K562 (cell line): ENCODE measurements around the gene ACAD8. TPM values are rescaled to one million over a fixed set of nuclear protein-coding genes. Genes with fewer than 3 reads are reported as not detected.

ENCODE experiments used
- ATAC-seq: fragments of 200-7000 bp; cut with Tn5 transposase; 3 replicates; pipeline ENCODE4 v1.9.1; 2020; ENCODE audit warnings: moderate library complexity
- BruUV-seq: library from RNA; stranded (reverse); fragments of 400-500 nt; replicated peaks from 2 replicates; lab custom pipeline; 2021; lab: Mats Ljungman, UMichigan
- CTCF ChIA-PET: fragments of 300-600 bp; formaldehyde crosslinking; extraction: SDS; loops from one replicate; lab custom pipeline; 2021; ENCODE audit warnings: low intra/inter-chr PET ratio; lab: Yijun Ruan, JAX
- POLR2A ChIA-PET: fragments of 300-600, 350-650 bp; sonication (Branson Sonifier 250); formaldehyde crosslinking; extraction: SDS; loops from one replicate; lab custom pipeline; 2021; ENCODE audit warnings: antibody characterized with exemption, inconsistent platforms; lab: Yijun Ruan, JAX
- DNase-seq, 4 experiments: peaks; one replicate each; pipeline versions ENCODE4 v3.0.0 to v3.0.0-alpha.2; 2011 to 2018; ENCODE audit warnings: low spot score in 3 of 4, mixed read lengths in 3 of 4; ENCODE audit errors: extremely low read depth in 1 of 4
- FAIRE-seq: peaks from 2 replicates; lab custom pipeline; 2011; peaks lifted over from hg19 to GRCh38; lab: Jason Lieb, UNC
- H2AFZ ChIP-seq: 2 replicates; pipeline ENCODE4 v1.6.0; 2011; ENCODE audit warnings: low read depth, low read length, control low read depth, inconsistent platforms
- H3K27ac ChIP-seq: fragments of 200-600 bp; 3 replicates; pipeline ENCODE4 v1.8.0; 2011; ENCODE audit warnings: low read depth, mild to moderate bottlenecking, control low read depth, inconsistent platforms, low read length, moderate library complexity, mixed read lengths; ENCODE audit errors: extremely low read depth
- H3K27me3 ChIP-seq, 2 experiments: fragments of 300-600 bp in 1 of 2; 2 replicates in 1 of 2; 3 replicates in 1 of 2; pipeline versions ENCODE4 v1.6.0 to v1.8.0; 2011; ENCODE audit warnings: inconsistent platforms in 2 of 2, low read length in 2 of 2, mild to moderate bottlenecking in 1 of 2, mixed read lengths in 1 of 2, moderate library complexity in 1 of 2; ENCODE audit not compliant: control insufficient read depth in 2 of 2, insufficient read depth in 2 of 2
- H3K36me3 ChIP-seq: fragments of 300-600 bp; 3 replicates; pipeline ENCODE4 v1.8.0; 2011; ENCODE audit warnings: mild to moderate bottlenecking, low read length, inconsistent platforms; ENCODE audit not compliant: control insufficient read depth, insufficient read depth
- H3K4me1 ChIP-seq, 2 experiments: fragments of 200-600 bp in 1 of 2; replicated peaks in 1 of 2; 2 replicates in 1 of 2; 3 replicates in 1 of 2; pipeline versions ENCODE4 v1.5.1 to v1.8.0; 2011; ENCODE audit warnings: inconsistent platforms in 2 of 2, low read length in 2 of 2, mild to moderate bottlenecking in 1 of 2, mixed read lengths in 1 of 2, moderate library complexity in 1 of 2; ENCODE audit not compliant: control insufficient read depth in 2 of 2, insufficient read depth in 2 of 2
- H3K4me2 ChIP-seq: 2 replicates; pipeline ENCODE4 v1.6.1; 2011; ENCODE audit warnings: low read length, control low read depth, inconsistent platforms, mixed read lengths; ENCODE audit not compliant: insufficient read depth
- H3K4me3 ChIP-seq: fragments of 200-600 bp; sonication (generic), shearing (Covaris generic); 2 replicates; pipeline ENCODE4 v1.5.1; 2016; ENCODE audit warnings: control low read depth, inconsistent platforms
- H3K79me2 ChIP-seq: fragments of 200-600 bp; 3 replicates; pipeline ENCODE4 v1.8.0; 2011; ENCODE audit warnings: low read length, inconsistent platforms; ENCODE audit not compliant: control insufficient read depth, insufficient read depth
- H3K9ac ChIP-seq, 2 experiments: 2 replicates each; pipeline versions ENCODE4 v1.6.0 to v1.6.1; 2011; ENCODE audit warnings: low read depth in 2 of 2, low read length in 2 of 2, control low read depth in 1 of 2, inconsistent platforms in 1 of 2, mild to moderate bottlenecking in 1 of 2, mixed read lengths in 1 of 2; ENCODE audit not compliant: insufficient read depth in 1 of 2
- H3K9me1 ChIP-seq: one replicate; pipeline ENCODE4 v1.6.0; 2011; ENCODE audit warnings: inconsistent platforms, mild to moderate bottlenecking, low read length, moderate library complexity; ENCODE audit not compliant: control insufficient read depth, insufficient read depth
- H3K9me3 ChIP-seq: replicated peaks from 2 replicates; pipeline ENCODE4 v1.5.1; 2011; ENCODE audit warnings: low read depth, low read length, inconsistent platforms; ENCODE audit not compliant: control insufficient read depth, insufficient read depth
- H4K20me1 ChIP-seq: replicated peaks from 2 replicates; pipeline ENCODE4 v1.6.1; 2011; ENCODE audit warnings: low read length, inconsistent platforms, mixed read lengths; ENCODE audit not compliant: control insufficient read depth, insufficient read depth
- BCLAF1 ChIP-seq, 2 experiments: fragments of 450-650 bp in 1 of 2; IDR thresholded peaks; 2 replicates each; pipeline ENCODE4 v1.6.1; 2011 to 2017; ENCODE audit warnings: low read depth in 2 of 2, antibody characterized with exemption in 1 of 2, borderline replicate concordance in 1 of 2, low read length in 1 of 2, mild to moderate bottlenecking in 1 of 2, mixed read lengths in 1 of 2; ENCODE audit not compliant: control insufficient read depth in 1 of 2
- CAMTA2 ChIP-seq: fragments of 250-450 bp; sonication (Bioruptor Pico); conservative IDR thresholded peaks from 2 replicates; pipeline ENCODE4 v1.5.1; 2022
- GABPA ChIP-seq: fragments of 200-800 bp; sonication (Bioruptor generic); conservative IDR thresholded peaks from 2 replicates; pipeline ENCODE4 v1.6.1; 2016; ENCODE audit warnings: low read depth, missing genetic modification characterization, missing compliant biosample characterization
- GATAD2B ChIP-seq: fragments of 450-650 bp; IDR thresholded peaks from 2 replicates; pipeline ENCODE4 v1.6.1; 2017; ENCODE audit warnings: mild to moderate bottlenecking, borderline replicate concordance
- ILK ChIP-seq: fragments of 450-650 bp; IDR thresholded peaks from 2 replicates; pipeline ENCODE4 v1.6.1; 2016; ENCODE audit warnings: missing genetic modification characterization, low read depth, mild to moderate bottlenecking, missing compliant biosample characterization, moderate library complexity, borderline replicate concordance
- MTA1 ChIP-seq: fragments of 450-650 bp; IDR thresholded peaks from 2 replicates; pipeline ENCODE4 v1.6.1; 2017; ENCODE audit warnings: borderline replicate concordance
- MXD1 ChIP-seq: fragments of 250-450 bp; sonication (Bioruptor Pico); IDR thresholded peaks from 2 replicates; pipeline ENCODE4 v1.8.0; 2021; ENCODE audit warnings: borderline replicate concordance, mild to moderate bottlenecking, moderate library complexity; ENCODE audit not compliant: poor library complexity, severe bottlenecking
- SFPQ ChIP-seq: fragments of 200-400 bp; formaldehyde crosslinking; IDR thresholded peaks from 2 replicates; pipeline ENCODE4 v1.6.1; 2017; ENCODE audit warnings: mild to moderate bottlenecking, low read depth, low read length, moderate library complexity
- SMARCE1 ChIP-seq: fragments of 450-650 bp; IDR thresholded peaks from 2 replicates; pipeline ENCODE4 v1.7.1; 2016; ENCODE audit warnings: mild to moderate bottlenecking
- SNAPC5 ChIP-seq: fragments of 250-450 bp; sonication (Bioruptor Pico); IDR thresholded peaks from 2 replicates; pipeline ENCODE4 v1.8.0; 2021; ENCODE audit warnings: moderate library complexity, mild to moderate bottlenecking, inconsistent platforms
- TAF15 ChIP-seq: fragments of 200-400 bp; formaldehyde crosslinking; IDR thresholded peaks from 2 replicates; pipeline ENCODE4 v1.6.1; 2017; ENCODE audit warnings: mild to moderate bottlenecking, low read depth, low read length, moderate library complexity
- TBP ChIP-seq: optimal IDR thresholded peaks from 2 replicates; pipeline ENCODE3; 2011; ENCODE audit warnings: low read depth, low read length, improper control_type of control experiment
- ZBTB7A ChIP-seq: IDR thresholded peaks from 2 replicates; pipeline ENCODE4 v1.6.1; 2011; ENCODE audit warnings: low read depth, mild to moderate bottlenecking, low read length, moderate library complexity, borderline replicate concordance; ENCODE audit not compliant: control insufficient read depth
- ZNF197 ChIP-seq: fragments of 200-800 bp; sonication (Bioruptor generic); IDR thresholded peaks from 2 replicates; pipeline ENCODE4 v1.6.1; 2016; ENCODE audit warnings: low read depth, missing genetic modification characterization, missing compliant biosample characterization
- ZNF551 ChIP-seq: fragments of 250-450 bp; sonication (Bioruptor Pico); IDR thresholded peaks from 2 replicates; pipeline ENCODE4 v1.5.0; 2021; ENCODE audit warnings: mild to moderate bottlenecking, moderate library complexity
- ZNF717 ChIP-seq: fragments of 250-450 bp; sonication (Bioruptor Pico); IDR thresholded peaks from 2 replicates; pipeline ENCODE4 v1.5.0; 2021
- WGBS: fragments of 100-300 bp; shearing (Covaris generic); methylation state at CpG from one replicate; pipeline ENCODE4 v1.1.6; 2016; ENCODE audit warnings: low coverage, mixed read lengths; ENCODE audit not compliant: insufficient coverage; ENCODE audit errors: missing lambda C conversion rate; 5-methylcytosine and 5-hydroxymethylcytosine counted together
- in situ Hi-C: fragments of 300-500 bp; cut with MboI; formaldehyde crosslinking; loops from 4 replicates; pipeline ENCODE4 v1.15.0; 2018; ENCODE audit warnings: inconsistent platforms, mixed read lengths
- intact Hi-C: fragments of 100-400 bp; cut with micrococcal nuclease; formaldehyde crosslinking; loops from 2 replicates; pipeline ENCODE4 v1.14.2; 2022
- polyA plus RNA-seq, 8 experiments: library from polyadenylated mRNA; depleted of rRNA in 4 of 8; stranded (reverse) in 5 of 8; unstranded in 3 of 8; fragments of >200 nt; fragmentation: Nextera tagmentation in 2 of 8; fragmentation: Illumina TruSeq in 1 of 8; extraction: Ambion mirVana in 2 of 8; extraction: Trizol in 1 of 8; gene quantifications; 2 replicates each; pipeline versions ENCODE4 v1.2.1 to v1.2.3, GENCODE V29; 2011 to 2014; ENCODE audit warnings: inconsistent platforms in 1 of 8, missing spikeins in 1 of 8
- total RNA-seq, 7 experiments: library from RNA; depleted of rRNA in 6 of 7; stranded (reverse); fragments of >200 nt in 6 of 7; fragmentation: Illumina TruSeq in 2 of 7; extraction: Trizol in 2 of 7; gene quantifications; 2 replicates each; pipeline versions ENCODE4 v1.2.1 to v1.2.3, GENCODE V29; 2011 to 2021; ENCODE audit warnings: low replicate concordance in 1 of 7

ACAD8 gene
- total and polyA plus RNA-seq, 9 of the 15 experiments (the other 6 are each of a cell fraction or from before 2014, with no cell fraction given), result 6.5 to 34.1 (median 20.1) TPM

GRCh38 chr11:134291196-134291595, 37.8 kb downstream of the ACAD8 start (continued):
- no peak for TF ChIP-seq ILK (tag)
- no peak for TF ChIP-seq TBP
- no peak for TF ChIP-seq ZNF197 (CRISPR knock-in tag)
- no peak for TF ChIP-seq SMARCE1
- no peak for TF ChIP-seq GABPA

DNA sequence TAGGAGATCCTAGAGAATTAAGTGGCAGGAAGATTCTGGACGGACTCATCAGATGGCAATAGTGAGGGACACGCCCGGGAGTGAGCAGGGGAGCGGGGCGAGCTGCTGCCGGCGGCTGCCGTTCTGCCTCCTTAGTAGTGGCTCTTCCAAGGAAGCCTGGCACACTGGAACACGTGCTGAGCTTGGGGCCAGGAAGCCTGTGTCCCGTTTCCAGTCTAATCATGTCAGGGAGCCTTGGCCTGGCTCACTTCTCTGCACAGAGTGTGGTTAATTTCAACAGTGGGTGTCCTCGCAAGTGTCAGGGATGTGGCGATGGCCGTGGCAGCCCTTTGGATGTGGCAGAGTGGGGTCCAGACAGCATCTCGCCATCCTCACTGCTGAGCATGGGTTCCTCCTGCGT, 39.3 kb downstream of the ACAD8 start:
- Histone ChIP-seq H3K79me2 (no peaks in the 10 kb centered on the region), H3K9me1 (no peaks in the 10 kb centered on the region), H4K20me1 (no peaks in the 10 kb centered on the region; the same call in 1 of the 2 replicates), H3K36me3 (no peaks in the 10 kb centered on the region), H3K27me3 (peaks cover 18 to 34% of the 10 kb centered on the region in 2 experiments), H2AFZ (no peak overlapping the region), H3K4me2 (no peak overlapping the region), H3K27ac (no peak overlapping the region), H3K4me1 (peaks cover 5 to 9% of the 10 kb centered on the region in 2 experiments; a peak in 3 of 5 replicates), H3K9me3 (no peaks in the 10 kb centered on the region), H3K4me3 (no peak overlapping the region), H3K9ac (no peak overlapping the region)
- ATAC-seq (no peak), FAIRE-seq (no peak), DNase-seq (no peak)
- 9% methylated on average over 15 of the region's 15 CpGs for WGBS
- ChIA-PET CTCF (no interaction called here), POLR2A (interaction anchor here (0.7 kb wide), 1 partner anchor 23 kb away, joined by 3 read pairs; no protein-coding TSS in a partner anchor)
- BruUV-seq, result no TSS peak
- in situ Hi-C loops, result no loop called here
- intact Hi-C loops, result no loop called here
- no peak for TF ChIP-seq SNAPC5 (CRISPR knock-in tag)
- TF ChIP-seq TAF15, result no peak
- no peak for TF ChIP-seq ZNF717 (CRISPR knock-in tag)
- no peak for TF ChIP-seq SFPQ
- TF ChIP-seq MXD1, result no peak
- no peak for TF ChIP-seq MTA1
- no peak for TF ChIP-seq CAMTA2 (CRISPR knock-in tag)
- TF ChIP-seq GATAD2B, result no peak
- no peak for TF ChIP-seq ZNF551 (CRISPR knock-in tag)
- no peak for TF ChIP-seq ZBTB7A
- no peak for TF ChIP-seq BCLAF1 (IDR thresholded peaks at IDR 0.05; ENCODE audit: borderline replicate concordance in 1 of 2, control insufficient read depth in 1 of 2, low read depth in 2 of 2, low read length in 1 of 2)
